Right ventricle myocardium inferior (tissue), 1 donor: Measurements from ENCODE around the gene YBX1. TPM values are rescaled to one million over a fixed set of nuclear protein-coding genes. Genes with fewer than 3 reads are reported as not detected.
A peak's percentile ranks its signal among the peaks of the same experiment; 100 is the strongest.
"Not testable (repeated sequence)": the region's sequence is repeated elsewhere in the genome, so short reads cannot be mapped to it uniquely, and the experiment has no call there.

ENCODE experiments used
- ATAC-seq: fragments of 200-7000 bp; cut with Tn5 transposase; one replicate; pipeline ENCODE4 v1.9.1; 2020; ENCODE audit warnings: mild to moderate bottlenecking, moderate library complexity
- DNase-seq: peaks from one replicate; pipeline ENCODE4 v3.0.0; 2021; ENCODE audit errors: missing footprints
- intact Hi-C: fragments of 100-400 bp; cut with DNase I; formaldehyde crosslinking; loops from one replicate; pipeline ENCODE4 v1.11.0; 2022
- total RNA-seq: library from RNA; stranded (reverse); fragmentation: NEBNext Ultra II Directional; extraction: Animal tissue kit (Norgen Biotek cat#: 25700); gene quantifications from one replicate; pipeline ENCODE4 v1.2.1, GENCODE V29; 2021
- donor health status: DM: no; HTN: yes; CAD: no; lungs with severe emphysema.

The YBX1 gene
- total RNA-seq, 1 donor from 2014 or later, result 856 TPM

GRCh38 chr1:42742617-42743316 lies 60.5 kb downstream of the YBX1 start:
- ATAC-seq (no peak), DNase-seq (no peak)
- intact Hi-C loops, result loop anchor here (10.0 kb wide), 1 partner anchor 598 kb away; no protein-coding TSS in a partner anchor

GRCh38 chr1:42743317-42744147 lies 61.3 kb downstream of the YBX1 start:
- intact Hi-C loops, result loop anchor here (10.0 kb wide), 1 partner anchor 599 kb away; no protein-coding TSS in a partner anchor
- DNase-seq (no peak), ATAC-seq (no peak)

GRCh38 chr1:42744148-42744413 lies 61.9 kb downstream of the YBX1 start:
- intact Hi-C loops, result loop anchor here (10.0 kb wide), 1 partner anchor 599 kb away; no protein-coding TSS in a partner anchor
- no peak for ATAC-seq

GRCh38 chr1:42745851-42746250 lies 63.6 kb downstream of the YBX1 start:
- intact Hi-C loops, result loop anchor here (2.0 to 10.0 kb wide), 2 partner anchors 169 to 601 kb away; no protein-coding TSS in a partner anchor
- ATAC-seq (no peak), DNase-seq (no peak)

More at GRCh38 chr1:42744148-42744413, 61.9 kb downstream of the YBX1 start:
- DNase-seq, result no peak

- ATAC-seq, result no peak
- DNase-seq, result no peak
- intact Hi-C loops, result loop anchor here (2.0 to 10.0 kb wide), 2 partner anchors 170 to 602 kb away; no protein-coding TSS in a partner anchor
Measured at GRCh38 chr1:42746436-42747105, 64.4 kb downstream of the YBX1 start.

GRCh38 chr1:42747125-42747524 lies 64.9 kb downstream of the YBX1 start:
- ATAC-seq (peak; percentile 49), DNase-seq (no peak)
- intact Hi-C loops, result loop anchor here (2.0 to 10.0 kb wide), 2 partner anchors 170 to 602 kb away; no protein-coding TSS in a partner anchor

GRCh38 chr1:42748021-42748420 lies 65.8 kb downstream of the YBX1 start:
- no peak for DNase-seq
- intact Hi-C loops, result loop anchor here (10.0 kb wide), 1 partner anchor 603 kb away; no protein-coding TSS in a partner anchor
- no peak for ATAC-seq

GRCh38 chr1:42748461-42749410 lies 66.5 kb downstream of the YBX1 start:
- ATAC-seq (no peak), DNase-seq (no peak)
- intact Hi-C loops, result loop anchor here (10.0 kb wide), 1 partner anchor 604 kb away; no protein-coding TSS in a partner anchor

GRCh38 chr1:42750041-42750440 lies 67.8 kb downstream of the YBX1 start:
- DNase-seq, result no peak
- ATAC-seq, result no peak
- intact Hi-C loops, result no loop called here

- ATAC-seq, intact Hi-C loops, DNase-seq: not testable (repeated sequence)
Measured at GRCh38 chr1:42751511-42752070, 69.4 kb downstream of the YBX1 start.

GRCh38 chr1:42752284-42752683 lies 70.1 kb downstream of the YBX1 start:
- intact Hi-C loops, result no loop called here
- ATAC-seq, result no peak
- no peak for DNase-seq

GRCh38 chr1:42753070-42753469 lies 70.9 kb downstream of the YBX1 start:
- intact Hi-C loops, result no loop called here
- DNase-seq (no peak), ATAC-seq (no peak)

Other genes with a start within 250 kb of the YBX1 start
- 1.4 TPM for gene ZMYND12, start 226.4 kb upstream of the YBX1 start, total RNA-seq
- gene PPCS, start 225.9 kb upstream of the YBX1 start, total RNA-seq, result 36.8 TPM
- 1.9 TPM for gene CCDC30, start 219.1 kb upstream of the YBX1 start, total RNA-seq
- gene PPIH, start 24.0 kb upstream of the YBX1 start, total RNA-seq, result 20.1 TPM
- not detected for gene CLDN19, start 57.8 kb downstream of the YBX1 start, total RNA-seq
- 9.3 TPM for gene P3H1, start 84.6 kb downstream of the YBX1 start, total RNA-seq
- gene C1orf50, start 84.8 kb downstream of the YBX1 start, total RNA-seq, result 8.7 TPM
- gene TMEM269, start 102.6 kb downstream of the YBX1 start, total RNA-seq, result not detected
- 2.7 TPM for gene ERMAP, start 134.7 kb downstream of the YBX1 start, total RNA-seq
- gene SVBP, start 135.0 kb downstream of the YBX1 start, total RNA-seq, result 15.3 TPM
- gene ZNF691, start 164.2 kb downstream of the YBX1 start, total RNA-seq, result 7.7 TPM